ENCODE data around the gene HHAT. TPM values are rescaled to one million over a fixed set of nuclear protein-coding genes. Genes with fewer than 3 reads are reported as not detected.

HHAT gene
- total RNA-seq, 1 donor from 2014 or later: 2.0 TPM

GRCh38 chr1:210441028-210441427 lies 112.3 kb downstream of the HHAT start:
- no peak for DNase-seq

GRCh38 chr1:210445485-210445884 lies 116.8 kb downstream of the HHAT start:
- no peak for DNase-seq

DNA sequence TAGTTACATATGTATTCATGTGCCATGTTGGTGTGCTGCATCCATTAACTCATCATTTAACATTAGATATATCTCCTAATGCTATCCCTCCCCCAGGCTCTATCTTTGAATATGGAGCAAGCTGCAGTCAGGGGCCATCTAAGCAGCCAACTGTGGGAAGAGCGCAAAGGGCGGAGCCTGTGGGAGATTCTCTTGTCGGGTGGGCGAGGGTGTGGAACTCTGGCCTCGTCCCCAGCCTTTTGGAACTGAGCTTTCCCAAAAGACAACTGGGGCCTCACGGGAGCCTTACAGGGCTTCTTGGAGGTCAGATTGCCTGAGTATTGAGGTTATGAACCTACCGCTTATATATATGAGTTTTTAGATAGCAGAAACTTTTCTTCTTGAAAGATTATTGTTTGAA lies 117.2 kb downstream of the HHAT start:
- DNase-seq: no peak

- DNase-seq: no peak
Measured at GRCh38 chr1:210446479-210446878, 117.8 kb downstream of the HHAT start.

- no peak for DNase-seq
Measured at GRCh38 chr1:210447456-210448057, 118.9 kb downstream of the HHAT start.

DNA sequence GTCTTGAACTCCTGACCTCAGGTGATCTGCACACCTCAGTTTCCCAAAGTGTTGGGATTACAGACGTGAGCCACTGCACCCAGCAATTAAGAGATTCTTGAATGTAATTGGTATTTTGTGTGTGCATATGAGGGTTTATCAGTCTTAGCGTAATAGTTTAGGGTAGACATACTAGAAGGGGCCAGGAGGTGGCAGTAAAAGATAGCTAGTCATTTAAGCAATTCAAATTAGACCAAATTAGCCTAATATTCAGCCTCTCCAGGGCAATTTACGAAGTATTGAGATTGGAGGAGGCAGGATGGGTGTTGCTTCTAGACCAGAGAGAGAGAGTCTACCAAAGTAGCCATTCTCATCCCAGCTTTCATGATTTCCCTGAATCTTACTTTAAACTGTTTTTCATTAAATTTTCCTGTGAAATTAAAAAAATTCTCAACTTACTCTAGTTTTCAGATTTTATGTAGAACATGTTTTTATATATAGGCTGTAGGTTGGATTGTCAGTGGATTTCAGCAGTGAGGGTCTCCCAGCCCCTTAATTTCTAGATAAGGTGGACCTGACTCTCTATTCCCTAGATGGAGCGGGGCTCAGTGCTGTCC lies 119.7 kb downstream of the HHAT start:
- DNase-seq: no peak

DNA sequence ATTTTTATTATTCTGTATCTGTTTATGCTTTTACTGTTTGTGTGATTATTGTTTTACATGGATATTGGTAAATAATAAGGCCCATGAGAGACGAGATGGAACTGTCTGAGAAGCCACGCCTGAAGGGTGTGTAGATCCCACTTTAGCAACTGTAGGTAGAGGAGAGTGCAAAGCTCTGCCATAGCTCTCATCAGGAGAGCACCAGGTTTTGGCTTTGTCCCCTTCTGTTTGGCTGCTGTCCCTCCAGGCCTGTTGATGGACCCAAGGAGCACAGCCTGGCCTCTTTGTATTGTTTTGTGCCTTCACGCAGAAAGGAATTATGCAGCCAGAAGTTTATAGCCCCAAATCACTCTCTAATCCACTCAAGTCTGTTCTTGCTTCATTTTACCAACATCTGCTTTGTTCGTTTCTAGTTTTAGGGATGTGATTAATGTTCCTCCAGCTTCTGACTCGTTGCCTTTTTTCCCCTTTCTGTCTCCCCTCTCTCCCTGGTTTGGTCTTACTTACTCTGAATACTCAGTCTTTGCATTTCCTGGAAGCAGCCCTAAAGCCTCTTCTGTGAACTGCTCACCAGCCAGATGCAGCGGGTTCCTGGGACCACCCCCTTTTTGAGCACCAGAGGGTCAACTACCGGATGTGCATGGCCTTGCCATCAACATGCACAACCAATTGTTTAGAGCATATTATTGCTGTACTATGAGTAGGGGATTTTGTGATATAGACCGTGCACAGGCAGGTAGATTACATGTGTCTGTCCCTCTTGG lies 127.3 kb downstream of the HHAT start:
- no peak for DNase-seq

DNA sequence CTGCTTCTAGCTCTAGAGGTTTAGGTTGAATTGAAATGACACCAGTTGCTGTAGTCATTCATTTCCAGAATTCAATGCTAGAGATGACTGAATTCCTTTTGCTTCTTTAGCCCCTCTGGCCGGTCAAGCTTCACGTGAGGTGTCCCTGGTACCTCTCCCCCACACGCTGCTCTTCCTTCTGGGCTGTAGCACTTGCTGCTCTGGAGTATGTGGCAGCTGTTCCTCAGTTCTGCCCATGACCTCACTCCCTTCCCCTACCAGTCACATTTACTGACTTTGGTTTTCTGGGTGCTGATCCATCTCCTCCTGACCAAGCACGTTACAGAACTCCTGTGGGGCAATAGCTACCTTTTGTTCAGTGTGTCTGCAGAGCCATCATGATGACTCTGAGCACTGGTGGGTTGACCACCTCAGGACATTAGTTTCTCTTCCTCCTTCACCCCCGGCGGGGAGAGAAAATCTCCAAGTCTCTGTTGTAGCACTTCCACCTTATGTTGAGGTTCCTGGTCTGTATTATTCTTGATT lies 128.1 kb downstream of the HHAT start:
- DNase-seq: no peak

DNA sequence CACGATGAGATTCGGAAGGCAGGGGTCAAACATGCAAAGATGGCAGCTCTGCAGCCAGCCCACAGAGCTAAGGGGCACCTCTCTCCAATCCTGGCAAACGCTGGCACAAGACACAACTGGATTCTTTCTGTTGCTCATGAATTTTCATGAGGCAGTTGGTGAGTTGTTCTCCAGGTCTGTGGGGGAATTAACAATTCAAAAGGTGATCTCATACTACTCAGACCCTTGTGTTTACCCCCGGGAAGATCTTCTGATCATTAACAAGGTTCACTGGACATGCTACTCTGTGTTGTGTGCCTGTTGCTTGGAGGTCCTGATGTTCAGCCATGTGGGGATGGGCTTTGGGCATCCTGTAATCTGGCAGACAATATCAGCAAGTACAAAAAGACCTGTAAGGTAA lies 128.9 kb downstream of the HHAT start:
- no peak for DNase-seq

GRCh38 chr1:210464519-210465039 lies 135.9 kb downstream of the HHAT start:
- no peak for DNase-seq

DNA sequence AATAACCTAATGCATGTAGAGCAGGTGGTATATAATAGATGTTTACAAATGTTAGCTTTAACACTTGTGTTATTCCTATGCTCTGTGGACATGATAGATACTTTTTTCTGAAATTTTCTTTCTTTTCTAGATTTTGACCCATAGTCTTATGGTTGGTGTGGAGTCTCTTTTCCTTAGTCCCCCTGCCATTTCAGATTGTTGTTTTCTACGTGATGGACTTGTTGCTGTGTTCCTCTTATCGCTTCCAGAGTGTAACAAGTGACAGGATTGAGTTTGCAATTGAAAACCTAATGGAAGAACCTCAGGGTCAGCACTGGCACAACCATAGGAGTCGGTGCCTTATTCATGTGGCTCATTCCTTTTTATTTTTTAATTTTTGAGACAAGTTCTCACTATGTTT lies 136.4 kb downstream of the HHAT start:
- no peak for DNase-seq

DNA sequence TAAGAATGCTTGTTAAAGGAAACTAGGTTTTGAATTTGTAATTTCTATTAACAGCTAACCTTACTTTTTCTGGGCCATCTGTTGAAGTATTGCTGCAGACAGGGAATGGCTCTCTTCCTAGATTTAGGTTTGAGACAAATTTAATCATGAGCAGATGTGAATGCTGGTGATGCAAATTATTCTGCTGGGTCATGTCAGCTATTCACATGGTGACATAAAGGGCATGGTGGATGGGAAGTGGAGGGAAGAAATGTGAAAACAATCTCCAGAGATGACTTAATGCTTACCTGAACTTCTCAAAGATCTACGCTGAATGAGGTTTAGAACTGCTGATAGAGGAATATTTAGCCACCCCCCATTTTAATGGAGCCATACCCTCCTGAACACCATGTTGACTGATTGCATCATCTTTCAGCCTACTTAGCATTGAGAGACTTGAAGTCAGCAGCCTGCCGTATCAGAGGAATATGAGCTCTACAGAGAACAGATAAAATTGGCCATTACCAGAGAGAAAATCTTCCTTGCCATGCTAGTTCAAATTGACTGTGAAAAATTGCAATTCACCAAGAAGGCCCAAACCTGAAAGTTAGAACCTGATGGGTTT lies 138.8 kb downstream of the HHAT start:
- no peak for DNase-seq

DNA sequence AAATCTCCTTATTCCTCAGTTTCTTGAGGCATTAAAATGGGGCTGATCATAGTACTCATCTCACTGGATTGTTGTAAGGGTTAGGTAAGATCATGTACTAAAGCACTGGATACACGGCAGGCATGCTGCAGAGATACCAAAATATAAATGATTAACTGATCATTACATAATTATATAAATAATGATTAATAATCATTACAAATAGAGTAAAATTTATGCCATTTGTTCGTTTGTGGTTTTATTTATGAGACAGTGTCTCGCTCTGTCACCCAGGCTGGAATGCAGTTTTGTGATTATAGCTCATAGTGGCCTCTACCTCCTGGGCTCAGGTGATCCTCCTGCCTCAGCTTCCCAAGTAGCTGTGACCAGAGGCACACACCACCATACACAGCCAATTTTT lies 140.7 kb downstream of the HHAT start:
- no peak for DNase-seq

DNA sequence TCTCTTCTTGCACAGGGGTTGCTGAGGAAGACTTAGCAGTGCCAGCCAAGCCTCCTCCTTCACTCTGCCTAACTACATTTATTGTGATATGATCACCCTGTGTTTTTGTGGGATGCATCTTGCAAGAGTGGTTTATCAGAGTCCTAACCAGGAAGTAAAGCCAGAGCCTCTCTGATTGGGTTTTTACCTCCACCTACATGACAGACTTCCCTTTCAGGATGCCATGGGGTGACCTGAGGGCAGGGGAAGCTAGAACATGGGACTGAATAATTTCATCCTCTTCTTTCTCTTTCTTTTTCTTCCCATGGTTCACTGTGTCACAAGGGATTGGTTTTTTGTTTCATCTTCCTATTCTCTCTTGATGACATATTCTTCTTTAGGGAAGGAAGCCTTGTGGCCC lies 146.6 kb downstream of the HHAT start:
- no peak for DNase-seq

- DNase-seq: no peak
Measured at GRCh38 chr1:210475806-210476205, 147.1 kb downstream of the HHAT start.

- no peak for DNase-seq
Measured at GRCh38 chr1:210476730-210477129, 148.0 kb downstream of the HHAT start.

GRCh38 chr1:210477328-210477924 lies 148.7 kb downstream of the HHAT start:
- no peak for DNase-seq

- DNase-seq: no peak
Measured at GRCh38 chr1:210478820-210479219, 150.1 kb downstream of the HHAT start.

- DNase-seq: no peak
Measured at GRCh38 chr1:210482491-210482890, 153.8 kb downstream of the HHAT start.

DNA sequence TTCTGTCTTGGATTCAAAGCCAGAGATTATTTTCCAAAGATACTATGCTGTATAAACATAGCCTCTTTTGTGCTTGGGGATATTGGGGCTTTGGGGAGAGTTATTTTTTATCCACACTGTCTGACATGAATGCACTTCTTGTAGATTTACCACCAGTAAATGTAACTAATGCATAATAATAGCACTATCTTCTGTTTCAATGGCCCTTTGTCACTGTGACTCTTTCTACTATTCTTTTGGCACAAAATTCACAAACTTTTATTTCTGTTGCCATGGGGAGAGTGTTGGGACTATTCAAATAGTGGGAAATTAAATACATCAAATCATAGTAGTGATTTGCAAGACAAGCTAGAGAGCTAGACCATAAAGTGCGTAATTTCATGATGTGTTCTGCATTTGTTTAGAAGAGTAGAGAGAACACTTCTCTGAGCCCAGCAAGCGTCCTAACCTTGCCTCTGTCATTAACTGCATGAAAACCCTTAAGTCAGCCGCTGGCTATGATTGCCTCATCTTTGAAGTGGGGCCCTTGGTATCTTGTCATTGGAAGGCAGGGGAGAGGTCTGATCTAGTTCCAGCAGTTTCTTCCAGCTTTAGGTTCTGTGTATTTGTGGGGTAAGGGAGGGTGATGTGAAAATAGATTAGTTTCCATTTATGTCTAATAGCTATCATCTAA lies 154.4 kb downstream of the HHAT start:
- DNase-seq: no peak

DNA sequence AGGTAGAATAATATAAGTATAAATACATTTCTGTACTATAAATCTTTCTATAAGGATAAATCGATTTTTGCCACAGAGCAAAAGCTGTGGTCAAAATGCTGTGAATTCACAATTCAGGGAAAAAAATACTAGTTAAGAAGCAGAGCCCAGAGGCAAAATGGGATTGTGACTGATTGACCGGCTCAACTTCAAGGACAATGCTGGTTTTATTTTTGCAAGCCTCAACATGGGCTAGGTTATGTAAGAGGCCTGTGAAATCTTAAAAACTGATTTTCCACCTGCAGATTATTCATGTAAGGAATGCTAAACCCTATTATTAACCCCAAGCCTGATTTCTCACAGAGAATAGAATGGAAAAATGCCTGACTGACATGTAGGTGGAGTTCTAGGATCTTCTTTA lies 155.1 kb downstream of the HHAT start:
- no peak for DNase-seq

DNA sequence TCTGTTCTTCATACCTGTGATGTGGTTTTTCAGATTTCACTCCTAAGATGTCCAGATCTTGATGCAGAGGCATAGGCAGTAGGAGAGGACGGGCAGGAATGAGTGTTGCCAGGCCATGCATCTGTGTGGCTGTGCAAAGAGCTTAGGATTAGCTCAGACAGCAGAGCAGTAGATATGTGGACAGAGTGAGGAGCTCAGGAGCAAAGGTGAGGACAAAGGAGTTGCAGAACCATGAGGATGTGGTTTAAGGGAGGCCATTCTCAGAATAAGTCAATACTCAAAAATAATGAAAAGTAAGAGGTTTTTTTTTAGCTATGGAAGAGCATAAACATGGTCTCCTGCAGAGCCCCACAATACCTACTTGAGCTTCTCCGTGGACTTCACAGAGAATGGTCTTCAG lies 158.3 kb downstream of the HHAT start:
- no peak for DNase-seq

Data from occipital lobe (tissue), 2 donors.